ENCODE data around the gene BLNK. TPM values are rescaled to one million over a fixed set of nuclear protein-coding genes. Genes with fewer than 3 reads are reported as not detected.

The BLNK gene
- not detected in 2 replicates for total RNA-seq

GRCh38 chr10:96271016-96271815, at the start of gene BLNK:
Gene BLNK, minus strand, starts transcription at chr10:96271569. Its CDS starts 171 bp downstream, at chr10:96271398.

GRCh38 chr10:96304230-96304629, 32.9 kb upstream of the BLNK start, which contains the start of gene DNTT:
Gene DNTT, plus strand, starts transcription at chr10:96304434. Its CDS starts 64 bp downstream, at chr10:96304498.

Other genes starting within 250 kb of the BLNK start
- gene CCNJ, start 228.0 kb downstream of the BLNK start, total RNA-seq: 1.1 and 3.0 TPM in 2 replicates
- 5.5 and 7.7 TPM in 2 replicates for gene ZNF518A, start 141.3 kb downstream of the BLNK start, total RNA-seq
- not detected in 2 replicates for gene DNTT, start 32.9 kb upstream of the BLNK start, total RNA-seq
- gene OPALIN, start 87.4 kb upstream of the BLNK start, total RNA-seq: not detected in 2 replicates
- gene TLL2, start 242.4 kb upstream of the BLNK start, total RNA-seq: under 0.01 TPM in 1 of 2 replicates, not detected in the other